Erythroblast (primary cell): ENCODE results near the gene FBXW4.

ENCODE experiments used
- DNase-seq, 2 experiments: peaks; one replicate each; lab custom pipeline; 2025; lab: John Stamatoyannopoulos, UW
- GATA1 ChIP-seq: IDR thresholded peaks from 2 replicates; pipeline ENCODE4 v1.6.1; 2011; ENCODE audit warnings: low read depth, mild to moderate bottlenecking, control low read depth, low read length, moderate library complexity
- POLR2A ChIP-seq: IDR thresholded peaks from 2 replicates; pipeline ENCODE4 v1.6.1; 2011; ENCODE audit warnings: mild to moderate bottlenecking, low read length

Gene FBXW4

DNA sequence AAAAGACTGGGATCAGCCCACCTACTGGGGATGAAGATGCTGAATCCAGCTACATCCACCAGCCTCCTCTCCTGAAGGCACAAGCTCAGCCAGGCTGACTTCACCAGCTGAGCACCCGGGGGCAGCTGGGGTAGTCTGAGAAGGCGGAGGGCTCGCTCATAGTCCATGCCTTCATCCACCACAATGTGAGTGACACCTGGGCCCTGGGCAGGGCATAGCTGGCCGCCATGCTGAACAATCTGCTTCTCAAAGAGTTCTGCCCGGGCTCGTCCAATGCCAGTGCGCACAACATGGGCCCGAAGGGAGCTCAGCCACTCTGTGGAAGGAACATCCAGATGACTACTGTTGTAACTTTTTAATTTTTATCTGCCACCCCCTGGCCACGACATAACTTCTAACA lies 109.1 kb downstream of the FBXW4 start:
- TF ChIP-seq POLR2A = no peak
- TF ChIP-seq GATA1 = no peak

GRCh38 chr10:101580486-101581399 lies 114.2 kb downstream of the FBXW4 start:
- no peak for DNase-seq
- TF ChIP-seq POLR2A (no peak), GATA1 (no peak)

More for the DNA sequence above, 109.1 kb downstream of the FBXW4 start:
- DNase-seq = no peak

DNA sequence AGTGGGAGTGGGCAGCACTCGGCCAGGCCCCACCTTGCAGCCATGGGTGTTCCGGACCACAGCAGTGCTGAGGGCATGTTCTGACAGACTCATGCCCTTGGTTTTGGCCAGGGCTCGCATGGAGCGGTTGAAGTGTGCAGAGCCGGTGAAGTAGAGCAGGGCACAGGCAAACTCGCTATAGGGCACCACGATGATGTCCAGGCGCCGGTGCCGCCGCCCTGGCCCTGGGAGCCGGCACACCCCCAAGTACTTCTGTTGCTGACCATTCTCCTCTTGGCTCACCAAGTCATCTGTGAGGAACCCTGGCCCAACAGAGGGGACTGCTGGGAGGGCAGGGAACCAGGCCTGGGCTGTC lies 115.5 kb downstream of the FBXW4 start:
- no peak for DNase-seq
- TF ChIP-seq POLR2A (no peak), GATA1 (no peak)

DNA sequence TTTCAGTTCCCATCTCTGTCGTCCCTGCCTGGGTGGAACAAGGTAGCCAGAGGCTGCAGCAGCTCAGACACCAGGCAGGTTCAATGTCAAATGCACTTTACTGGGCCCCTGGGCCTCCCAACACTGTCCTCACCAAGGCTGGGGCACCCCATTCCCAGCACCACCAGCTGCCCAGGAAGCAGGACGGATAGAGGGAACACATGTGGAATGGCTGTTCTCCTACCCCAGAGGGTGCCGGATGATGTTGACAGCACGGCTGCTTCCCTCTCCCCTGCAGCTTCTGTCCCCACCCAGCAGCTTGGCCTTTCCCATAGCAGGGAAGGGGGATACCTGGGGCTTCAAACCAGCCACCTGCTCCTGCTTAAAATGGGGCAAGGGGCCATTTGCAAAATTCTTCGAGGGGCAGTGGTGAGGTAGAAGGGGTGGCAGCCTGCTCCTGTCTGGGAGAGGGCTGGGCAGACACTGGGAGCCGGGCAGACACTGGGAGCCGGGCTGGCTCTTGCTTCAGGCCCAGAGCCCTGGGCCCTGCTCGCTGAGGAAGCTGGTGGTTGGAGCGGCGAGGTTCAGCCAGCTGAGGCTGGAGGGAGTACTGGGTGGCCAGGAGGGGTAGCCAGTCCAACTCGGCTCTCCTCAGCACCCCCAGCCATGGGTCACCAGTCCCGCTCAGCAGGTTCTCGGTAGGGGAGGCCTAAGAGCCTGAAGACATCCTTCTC lies 116.0 kb downstream of the FBXW4 start:
- no peak for DNase-seq
- TF ChIP-seq POLR2A = peak; percentile 5
- TF ChIP-seq GATA1 = no peak

- no peak for DNase-seq
- no peak for TF ChIP-seq GATA1
- no peak for TF ChIP-seq POLR2A
Measured at GRCh38 chr10:101578192-101578591, 116.8 kb downstream of the FBXW4 start.

GRCh38 chr10:101577121-101577871 lies 117.7 kb downstream of the FBXW4 start:
- DNase-seq = no peak

GRCh38 chr10:101576211-101576863 lies 118.6 kb downstream of the FBXW4 start:
- DNase-seq = peak; percentile 90 to 92

More at GRCh38 chr10:101577121-101577871, 117.7 kb downstream of the FBXW4 start:
- TF ChIP-seq POLR2A (no peak), GATA1 (no peak)

GRCh38 chr10:101575580-101576210 lies 119.3 kb downstream of the FBXW4 start:
- DNase-seq = peak; percentile 94 to 98
- TF ChIP-seq POLR2A (peak; percentile 72), GATA1 (peak; percentile 91)

More at GRCh38 chr10:101576211-101576863, 118.6 kb downstream of the FBXW4 start:
- TF ChIP-seq GATA1 = no peak
- no peak for TF ChIP-seq POLR2A

- peak; percentile 48 to 60 for DNase-seq
- no peak for TF ChIP-seq GATA1
- no peak for TF ChIP-seq POLR2A
Measured at GRCh38 chr10:101575091-101575490, 119.9 kb downstream of the FBXW4 start.

- DNase-seq = peak in 1 of 2 experiments; percentile 13
- TF ChIP-seq POLR2A (no peak), GATA1 (no peak)
Measured at GRCh38 chr10:101573885-101574753, 120.9 kb downstream of the FBXW4 start.

DNA sequence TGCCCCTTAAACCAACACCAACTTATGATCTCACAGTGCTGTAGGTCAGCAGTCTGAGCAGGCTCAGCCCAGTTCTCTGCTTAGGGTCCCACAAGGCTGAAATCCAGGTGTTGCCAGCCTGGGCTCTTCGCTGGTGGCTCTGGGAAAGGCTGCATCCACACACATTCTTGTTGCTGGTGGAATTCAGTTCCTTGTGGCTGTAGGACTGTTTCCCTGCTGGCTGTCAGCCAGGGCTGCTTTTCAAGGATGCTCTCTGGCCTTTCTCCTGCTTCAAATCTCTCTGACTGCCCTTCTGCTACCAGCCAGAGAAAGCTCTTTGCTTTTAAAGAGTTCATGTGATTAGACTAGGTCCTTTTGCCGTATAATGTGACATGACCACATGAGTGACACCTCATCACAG lies 122.2 kb downstream of the FBXW4 start:
- TF ChIP-seq POLR2A (peak; percentile 34), GATA1 (no peak)
- DNase-seq = peak in 1 of 2 experiments; percentile 26
